ENCODE results near the gene CCDC178. TPM values are rescaled to one million over a fixed set of nuclear protein-coding genes. Genes with fewer than 3 reads are reported as not detected.

Gene CCDC178
- polyA plus RNA-seq, 1 experiment, result not detected

GRCh38 chr18:33304277-33304676 is 136.2 kb downstream of the CCDC178 start:
- Histone ChIP-seq H3K27ac (ENCODE audit: low read depth, low read length) (no peak overlapping the region), H3K9me3 (ENCODE audit: control insufficient read depth, insufficient read depth, low read length) (peaks cover 6% of the 10 kb centered on the region; the same call in 1 of the 2 replicates), H3K27me3 (ENCODE audit: control insufficient read depth, insufficient read depth, low read length) (no peaks in the 10 kb centered on the region), H3K4me3 (ENCODE audit: low read depth, low read length) (no peak overlapping the region)
- TF ChIP-seq CTCF (IDR thresholded peaks at IDR 0.05; ENCODE audit: low read depth, low read length), result no peak
- CTCF ChIA-PET, result no interaction called here
- DNase-seq (ENCODE audit: low read depth, low spot score), result no peak
- POLR2A ChIA-PET, result no interaction called here

GRCh38 chr18:33291539-33291938 is 149.0 kb downstream of the CCDC178 start:
- Histone ChIP-seq H3K27ac (ENCODE audit: low read depth, low read length) (no peak overlapping the region), H3K9me3 (ENCODE audit: control insufficient read depth, insufficient read depth, low read length) (no peaks in the 10 kb centered on the region; the same call in 1 of the 2 replicates), H3K4me3 (ENCODE audit: low read depth, low read length) (no peak overlapping the region), H3K27me3 (ENCODE audit: control insufficient read depth, insufficient read depth, low read length) (no peaks in the 10 kb centered on the region)
- CTCF ChIA-PET, result no interaction called here
- TF ChIP-seq CTCF (IDR thresholded peaks at IDR 0.05; ENCODE audit: low read depth, low read length), result no peak
- POLR2A ChIA-PET, result no interaction called here
- DNase-seq (ENCODE audit: low read depth, low spot score), result no peak

- no peak for TF ChIP-seq CTCF (IDR thresholded peaks at IDR 0.05; ENCODE audit: low read depth, low read length)
- H3K27me3 ChIP-seq (ENCODE audit: control insufficient read depth, insufficient read depth, low read length), result no peaks in the 10 kb centered on the region
- no peak overlapping the region for H3K4me3 ChIP-seq (ENCODE audit: low read depth, low read length)
- no peak for DNase-seq (ENCODE audit: low read depth, low spot score)
- POLR2A ChIA-PET, result no interaction called here
- H3K9me3 ChIP-seq (ENCODE audit: control insufficient read depth, insufficient read depth, low read length), result no peaks in the 10 kb centered on the region; the same call in 1 of the 2 replicates
- CTCF ChIA-PET, result no interaction called here
- no peak overlapping the region for H3K27ac ChIP-seq (ENCODE audit: low read depth, low read length)
Observed at GRCh38 chr18:33288082-33288716, 152.3 kb downstream of the CCDC178 start.

GRCh38 chr18:33282709-33283333 is 157.7 kb downstream of the CCDC178 start:
- Histone ChIP-seq H3K27me3 (ENCODE audit: control insufficient read depth, insufficient read depth, low read length) (no peaks in the 10 kb centered on the region), H3K4me3 (ENCODE audit: low read depth, low read length) (no peak overlapping the region), H3K27ac (ENCODE audit: low read depth, low read length) (no peak overlapping the region), H3K9me3 (ENCODE audit: control insufficient read depth, insufficient read depth, low read length) (peaks cover 7% of the 10 kb centered on the region; the same call in 1 of the 2 replicates)
- no peak for DNase-seq (ENCODE audit: low read depth, low spot score)
- TF ChIP-seq CTCF (IDR thresholded peaks at IDR 0.05; ENCODE audit: low read depth, low read length), result no peak
- ChIA-PET POLR2A (no interaction called here), CTCF (interaction anchor here (0.6 kb wide), 1 partner anchor 568 kb away, joined by 3 read pairs; no protein-coding TSS in a partner anchor)

GRCh38 chr18:33282142-33282541 is 158.4 kb downstream of the CCDC178 start:
- DNase-seq (ENCODE audit: low read depth, low spot score), result no peak
- POLR2A ChIA-PET, result no interaction called here
- Histone ChIP-seq H3K4me3 (ENCODE audit: low read depth, low read length) (no peak overlapping the region), H3K27me3 (ENCODE audit: control insufficient read depth, insufficient read depth, low read length) (no peaks in the 10 kb centered on the region), H3K27ac (ENCODE audit: low read depth, low read length) (no peak overlapping the region), H3K9me3 (ENCODE audit: control insufficient read depth, insufficient read depth, low read length) (peaks cover 7% of the 10 kb centered on the region; the same call in 1 of the 2 replicates)
- CTCF ChIA-PET, result no interaction called here
- no peak for TF ChIP-seq CTCF (IDR thresholded peaks at IDR 0.05; ENCODE audit: low read depth, low read length)

Measured in AG04450 (cell line).